Upper lobe of left lung (tissue), 6 donors: ENCODE measurements around the gene TSNAX. TPM values are rescaled to one million over a fixed set of nuclear protein-coding genes. Genes with fewer than 3 reads are reported as not detected.
A peak's percentile ranks its signal among the peaks of the same experiment; 100 is the strongest.

Source experiments
- ATAC-seq, 2 donors: fragments of 200-7000 bp; cut with Tn5 transposase; one replicate each; pipeline ENCODE4 v1.9.1; 2022; ENCODE audit warnings: mild to moderate bottlenecking in 2 of 2, moderate library complexity in 2 of 2; ENCODE audit not compliant: low FRiP score in 2 of 2
- DNase-seq, 2 donors: peaks; one replicate each; pipeline ENCODE4 v3.0.0-alpha.2; 2019 to 2020
- H3K27ac ChIP-seq, 4 donors: fragments of 200-600 bp; sonication (generic); one replicate each; pipeline ENCODE4 v1.5.1; 2016 to 2019
- H3K27me3 ChIP-seq, 4 donors: fragments of 200-600 bp; sonication (generic); one replicate each; pipeline ENCODE4 v1.5.1; 2017 to 2019
- H3K36me3 ChIP-seq, 4 donors: fragments of 200-600 bp; sonication (generic); one replicate each; pipeline ENCODE4 v1.5.1; 2016 to 2019
- H3K4me1 ChIP-seq, 4 donors: fragments of 200-600 bp; sonication (generic); one replicate each; pipeline ENCODE4 v1.5.1; 2018 to 2019
- H3K4me3 ChIP-seq, 4 donors: fragments of 200-600 bp; sonication (generic); one replicate each; pipeline ENCODE4 v1.5.1; 2017 to 2019; ENCODE audit warnings: mild to moderate bottlenecking in 2 of 4, moderate library complexity in 1 of 4
- H3K9me3 ChIP-seq, 4 donors: fragments of 200-600 bp; sonication (generic); one replicate each; pipeline ENCODE4 v1.5.1; 2018 to 2019
- EP300 ChIP-seq, 4 donors: sonication (generic); formaldehyde crosslinking; IDR thresholded peaks; one replicate each; pipeline ENCODE4 v1.5.1; 2017; ENCODE audit warnings: antibody characterized with exemption in 4 of 4, control low read depth in 2 of 4
- POLR2A ChIP-seq, 4 donors: fragments of 450-650 bp; IDR thresholded peaks; one replicate each; pipeline ENCODE4 v1.5.1; 2016 to 2017; ENCODE audit warnings: antibody characterized with exemption in 4 of 4, mild to moderate bottlenecking in 2 of 4
- POLR2AphosphoS5 ChIP-seq, 2 donors: sonication (generic); formaldehyde crosslinking; IDR thresholded peaks; one replicate each; pipeline ENCODE4 v1.5.1; 2017; ENCODE audit warnings: antibody characterized with exemption in 2 of 2
- WGBS, 2 donors: methylation state at CpG; one replicate each; pipeline ENCODE4 v1.1.5; 2017 to 2018; 5-methylcytosine and 5-hydroxymethylcytosine counted together
- total RNA-seq, 6 donors: library from RNA; depleted of rRNA in 4 of 6; stranded (reverse); fragments of >200 nt in 4 of 6; gene quantifications; one replicate each; pipeline versions ENCODE4 v1.1.0 to v1.2.1, GENCODE V29; 2016 to 2021
- TF ChIP-seq, protein P1 (sequence below), 6 experiments: fragments of 450-650 bp in 4 of 6; fragments of 200-600 bp in 2 of 6; sonication (generic) in 2 of 6; IDR thresholded peaks; one replicate each; pipeline ENCODE4 v1.5.1; 2016 to 2019; ENCODE audit warnings: antibody characterized with exemption in 6 of 6
- donor health status: DM: no; HTN: no; CAD: no; lungs with moderate emphysema.
- donor health status: DM: no; HTN: yes; CAD: no; lungs with severe emphysema.

Gene TSNAX
- total RNA-seq, 6 donors from 2014 or later = 6.3 to 39.7 (median 24.6) TPM

DNA sequence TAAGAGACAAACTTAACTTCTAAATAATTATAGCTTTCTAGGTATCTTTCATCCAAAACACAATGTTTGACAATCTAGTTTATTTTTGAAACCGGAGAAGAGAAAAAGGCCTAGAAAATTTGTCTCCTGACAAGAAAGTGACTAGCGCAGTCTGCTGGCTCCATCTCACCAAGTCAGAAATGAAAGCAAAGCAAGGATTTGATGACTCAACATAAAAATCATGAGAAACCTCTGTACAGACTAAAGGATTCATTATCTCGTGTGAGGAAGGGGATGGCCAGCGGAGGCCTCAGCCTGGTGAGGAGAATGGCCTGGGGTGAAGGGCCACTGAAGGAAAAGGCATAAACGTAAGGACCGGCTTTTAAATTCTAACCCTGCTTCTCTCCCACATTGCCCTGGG, 20.0 kb upstream of the TSNAX start:
- Histone ChIP-seq H3K36me3 (no peaks in the 10 kb centered on the region), H3K27me3 (no peaks in the 10 kb centered on the region), H3K4me1 (no peaks in the 10 kb centered on the region), H3K4me3 (no peak overlapping the region), H3K9me3 (no peaks in the 10 kb centered on the region), H3K27ac (no peak overlapping the region)
- TF ChIP-seq POLR2A (IDR thresholded peaks at IDR 0.05) (no peak), POLR2AphosphoS5 (IDR thresholded peaks at IDR 0.05) (no peak), EP300 (IDR thresholded peaks at IDR 0.05) (no peak)
- TF ChIP-seq, protein P1, sequence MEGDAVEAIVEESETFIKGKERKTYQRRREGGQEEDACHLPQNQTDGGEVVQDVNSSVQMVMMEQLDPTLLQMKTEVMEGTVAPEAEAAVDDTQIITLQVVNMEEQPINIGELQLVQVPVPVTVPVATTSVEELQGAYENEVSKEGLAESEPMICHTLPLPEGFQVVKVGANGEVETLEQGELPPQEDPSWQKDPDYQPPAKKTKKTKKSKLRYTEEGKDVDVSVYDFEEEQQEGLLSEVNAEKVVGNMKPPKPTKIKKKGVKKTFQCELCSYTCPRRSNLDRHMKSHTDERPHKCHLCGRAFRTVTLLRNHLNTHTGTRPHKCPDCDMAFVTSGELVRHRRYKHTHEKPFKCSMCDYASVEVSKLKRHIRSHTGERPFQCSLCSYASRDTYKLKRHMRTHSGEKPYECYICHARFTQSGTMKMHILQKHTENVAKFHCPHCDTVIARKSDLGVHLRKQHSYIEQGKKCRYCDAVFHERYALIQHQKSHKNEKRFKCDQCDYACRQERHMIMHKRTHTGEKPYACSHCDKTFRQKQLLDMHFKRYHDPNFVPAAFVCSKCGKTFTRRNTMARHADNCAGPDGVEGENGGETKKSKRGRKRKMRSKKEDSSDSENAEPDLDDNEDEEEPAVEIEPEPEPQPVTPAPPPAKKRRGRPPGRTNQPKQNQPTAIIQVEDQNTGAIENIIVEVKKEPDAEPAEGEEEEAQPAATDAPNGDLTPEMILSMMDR (IDR thresholded peaks at IDR 0.05) = no peak
- 87 to 88% methylated on average over 6 of the region's 6 CpGs for WGBS, 2 donors
- DNase-seq = no peak
- ATAC-seq = no peak

DNA sequence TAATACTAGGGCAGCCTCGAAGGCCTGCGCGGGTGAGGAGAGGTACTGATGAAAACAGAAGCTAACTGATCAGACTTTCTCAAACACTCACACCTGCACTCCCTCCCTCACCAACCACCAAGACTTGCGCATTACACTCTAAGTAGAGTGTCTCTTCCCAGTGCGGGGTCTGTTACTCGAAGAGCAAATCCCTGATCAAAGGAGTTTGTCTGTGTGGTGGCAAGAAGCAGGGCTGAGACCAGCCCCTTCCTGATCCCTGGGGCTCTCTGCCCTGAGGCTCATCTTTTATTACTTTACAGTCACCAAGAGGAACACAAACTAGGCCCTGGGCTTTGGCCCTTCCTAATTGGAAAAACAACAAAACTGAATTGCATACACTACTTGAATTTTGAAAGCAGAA, 19.5 kb upstream of the TSNAX start:
- no peaks in the 10 kb centered on the region for H3K9me3 ChIP-seq
- no peak for ATAC-seq
- H3K27me3 ChIP-seq = no peaks in the 10 kb centered on the region
- no peak overlapping the region for H3K27ac ChIP-seq
- WGBS, 2 donors = 78 to 82% methylated on average over 6 of the region's 6 CpGs
- H3K4me1 ChIP-seq = no peaks in the 10 kb centered on the region
- no peak for DNase-seq
- no peak for TF ChIP-seq POLR2A (IDR thresholded peaks at IDR 0.05)
- TF ChIP-seq, protein P1 (IDR thresholded peaks at IDR 0.05) = no peak
- TF ChIP-seq POLR2AphosphoS5 (IDR thresholded peaks at IDR 0.05) = no peak
- H3K36me3 ChIP-seq = no peaks in the 10 kb centered on the region
- H3K4me3 ChIP-seq = no peak overlapping the region

DNA sequence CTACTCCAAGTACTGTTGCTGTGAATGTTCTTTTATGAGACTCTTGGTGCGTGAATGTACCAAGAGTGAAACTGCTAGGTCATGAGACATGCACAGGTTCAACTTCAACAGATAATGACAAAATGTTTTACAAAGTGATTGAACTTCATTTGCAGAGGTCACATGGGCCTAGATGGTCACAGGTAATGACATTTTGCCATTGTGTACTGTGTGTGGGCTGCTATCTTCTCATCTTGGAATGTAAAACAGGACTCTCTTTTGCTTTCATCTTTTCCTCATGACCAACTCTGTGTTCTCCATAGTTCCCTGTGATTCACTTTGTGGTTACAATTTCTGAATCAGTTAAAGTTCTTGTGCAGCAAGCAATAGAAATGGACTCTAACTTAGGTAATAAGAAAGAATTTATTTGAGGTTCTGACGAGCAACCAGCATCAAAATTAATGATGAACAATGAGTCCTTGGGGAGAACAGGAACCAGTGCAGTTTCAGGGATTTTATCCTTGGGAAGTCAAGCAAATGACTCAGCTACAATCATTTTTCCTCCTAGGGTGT, 16.2 kb upstream of the TSNAX start:
- Histone ChIP-seq H3K4me3 (no peak overlapping the region), H3K4me1 (no peaks in the 10 kb centered on the region), H3K27me3 (no peaks in the 10 kb centered on the region), H3K9me3 (no peaks in the 10 kb centered on the region), H3K36me3 (no peaks in the 10 kb centered on the region), H3K27ac (no peak overlapping the region)
- 88 to 90% methylated on average over 2 of the region's 2 CpGs for WGBS, 2 donors
- peak in 1 of 2 donors; percentile 66 for ATAC-seq
- DNase-seq = no peak
- TF ChIP-seq POLR2A (IDR thresholded peaks at IDR 0.05) (no peak), EP300 (IDR thresholded peaks at IDR 0.05) (no peak), POLR2AphosphoS5 (IDR thresholded peaks at IDR 0.05) (no peak)
- TF ChIP-seq, protein P1 (IDR thresholded peaks at IDR 0.05) = no peak

DNA sequence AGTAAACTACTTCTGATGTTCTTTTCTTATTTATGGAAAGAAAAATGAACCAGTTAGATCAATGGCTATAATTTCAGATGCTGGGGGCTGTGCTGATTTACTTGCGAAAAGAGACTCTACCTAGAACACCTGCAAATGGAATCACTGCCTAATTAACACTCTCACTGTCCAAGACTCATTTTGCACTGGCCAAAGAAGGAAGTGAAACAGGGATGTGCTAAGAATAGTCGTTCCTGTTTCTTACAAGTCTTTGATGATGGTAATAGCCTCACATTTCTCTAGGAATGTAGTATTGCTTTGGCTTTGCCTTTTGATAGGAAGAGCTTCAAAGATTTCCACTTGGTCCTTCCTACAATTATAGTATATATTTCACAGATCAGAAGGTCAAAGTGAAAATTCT, 12.7 kb upstream of the TSNAX start:
- ATAC-seq = peak in 1 of 2 donors; percentile 70
- no peaks in the 10 kb centered on the region for H3K9me3 ChIP-seq

More for the DNA sequence above, 12.7 kb upstream of the TSNAX start:
- Histone ChIP-seq H3K4me1 (no peaks in the 10 kb centered on the region), H3K36me3 (no peaks in the 10 kb centered on the region), H3K27me3 (no peaks in the 10 kb centered on the region), H3K4me3 (no peak overlapping the region), H3K27ac (no peak overlapping the region)
- no peak for DNase-seq
- TF ChIP-seq POLR2AphosphoS5 (IDR thresholded peaks at IDR 0.05) = no peak
- TF ChIP-seq, protein P1 (IDR thresholded peaks at IDR 0.05) = no peak
- TF ChIP-seq POLR2A (IDR thresholded peaks at IDR 0.05) = no peak
- TF ChIP-seq EP300 (IDR thresholded peaks at IDR 0.05) = no peak
- 53 to 58% methylated on average over 2 of the region's 2 CpGs for WGBS, 2 donors
